Globus pallidus (tissue), 1 donor: ENCODE data around the gene SMIM1.

ENCODE experiments used
- DNase-seq: peaks from one replicate; pipeline ENCODE4 v3.0.0-alpha.2; 2015; ENCODE audit warnings: low spot score

The SMIM1 gene

DNA sequence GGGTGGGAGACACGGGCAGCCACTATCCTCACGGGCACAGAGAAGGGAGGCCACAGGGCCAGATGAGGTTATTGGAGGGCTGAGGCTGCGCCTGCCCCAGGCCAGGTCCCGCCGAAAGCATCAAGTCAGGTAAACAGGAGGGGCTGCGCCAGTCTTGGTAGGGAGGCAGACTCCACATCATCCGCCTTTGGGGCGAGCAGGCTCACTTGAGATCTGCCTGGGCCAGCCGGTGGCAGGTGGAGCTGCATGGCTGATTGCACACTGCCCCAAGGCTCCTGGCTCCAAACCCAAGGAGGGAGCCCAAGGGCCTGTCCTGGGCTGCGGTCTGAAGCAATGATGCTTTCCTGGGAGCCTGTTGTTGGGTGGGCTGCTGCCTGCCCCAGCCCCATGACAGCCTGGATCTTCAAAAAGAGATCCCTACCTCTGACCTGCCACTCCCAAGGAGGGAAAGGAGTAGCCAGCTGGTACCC, 4.6 kb downstream of the SMIM1 start:
- DNase-seq, result no peak

DNA sequence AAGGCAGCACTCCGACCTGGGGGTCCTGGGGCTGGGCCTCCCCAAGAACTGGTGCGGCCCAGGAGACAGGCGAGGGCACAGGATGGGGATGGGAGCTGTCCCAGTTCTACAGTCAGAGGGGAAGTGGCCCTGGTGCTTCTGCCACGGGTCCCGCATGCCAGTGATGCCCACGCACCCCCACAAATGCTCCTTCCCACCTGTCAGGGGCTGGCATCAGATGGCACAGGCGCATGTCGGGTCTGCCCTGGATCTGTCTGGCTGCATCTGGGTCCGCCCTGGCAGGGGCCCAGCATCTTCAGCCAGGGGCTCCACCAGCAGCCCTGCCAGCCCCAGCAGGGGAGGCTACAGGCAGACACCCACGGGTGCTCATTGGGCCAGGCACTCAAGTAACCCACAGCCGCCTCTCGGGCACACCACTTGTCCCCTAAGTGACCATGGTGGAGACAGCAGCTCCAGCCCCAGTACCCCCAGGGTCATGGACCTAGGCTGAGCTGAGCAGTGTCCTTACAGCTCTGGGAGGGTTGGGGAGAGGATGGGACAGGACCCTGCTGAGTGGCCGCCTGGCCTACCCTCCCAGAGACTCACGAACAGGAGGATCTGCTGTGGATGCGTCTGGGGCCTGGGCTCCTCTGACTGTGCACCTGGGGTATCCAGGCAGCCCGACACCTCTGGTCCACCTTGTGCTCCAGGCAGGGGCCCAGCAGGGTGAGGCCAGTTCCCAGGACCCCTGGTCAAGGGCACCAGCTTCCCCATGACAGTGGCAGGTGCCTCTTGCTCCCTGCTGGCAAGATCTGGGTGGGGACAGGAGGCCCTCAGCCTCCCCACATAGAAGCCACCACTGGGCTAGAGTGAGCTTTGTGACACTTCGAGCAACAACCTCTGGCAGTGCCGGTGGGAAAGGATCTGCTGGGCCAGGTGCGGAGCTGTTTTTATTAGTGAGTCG, 5.4 kb downstream of the SMIM1 start:
- no peak for DNase-seq

DNA sequence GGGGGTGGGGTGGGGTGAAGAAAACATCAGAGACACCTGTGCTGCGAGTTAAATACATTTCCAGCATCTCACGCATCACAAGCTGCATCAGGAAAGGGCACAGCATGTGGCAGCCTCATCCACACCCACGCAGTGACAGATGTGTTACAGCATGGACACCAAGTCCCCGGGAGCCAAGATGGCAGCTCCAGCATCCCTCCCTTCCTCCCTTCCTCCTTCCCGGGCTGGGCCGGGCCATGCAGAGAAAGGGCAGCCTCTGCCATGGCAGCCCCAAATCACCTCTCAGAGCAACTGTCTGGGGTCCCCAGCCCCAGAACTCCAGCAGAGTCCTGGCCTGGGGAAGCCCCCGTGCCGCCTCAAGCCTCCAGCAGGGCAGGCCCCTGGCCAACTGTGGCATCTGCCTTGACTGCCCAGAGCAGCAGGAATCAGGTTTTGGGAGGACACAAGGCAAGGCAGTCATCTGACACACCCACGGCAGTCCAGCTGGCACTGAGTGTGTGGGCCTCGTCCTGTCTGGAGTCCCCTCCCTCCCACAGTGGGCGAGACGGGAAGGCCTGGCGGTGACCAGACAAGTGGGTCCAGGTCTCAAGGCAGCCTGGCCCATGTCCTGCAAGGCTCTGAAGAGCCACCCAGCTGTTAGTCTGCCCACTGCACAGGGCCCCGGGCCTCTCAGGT, 6.2 kb downstream of the SMIM1 start:
- DNase-seq, result no peak

DNA sequence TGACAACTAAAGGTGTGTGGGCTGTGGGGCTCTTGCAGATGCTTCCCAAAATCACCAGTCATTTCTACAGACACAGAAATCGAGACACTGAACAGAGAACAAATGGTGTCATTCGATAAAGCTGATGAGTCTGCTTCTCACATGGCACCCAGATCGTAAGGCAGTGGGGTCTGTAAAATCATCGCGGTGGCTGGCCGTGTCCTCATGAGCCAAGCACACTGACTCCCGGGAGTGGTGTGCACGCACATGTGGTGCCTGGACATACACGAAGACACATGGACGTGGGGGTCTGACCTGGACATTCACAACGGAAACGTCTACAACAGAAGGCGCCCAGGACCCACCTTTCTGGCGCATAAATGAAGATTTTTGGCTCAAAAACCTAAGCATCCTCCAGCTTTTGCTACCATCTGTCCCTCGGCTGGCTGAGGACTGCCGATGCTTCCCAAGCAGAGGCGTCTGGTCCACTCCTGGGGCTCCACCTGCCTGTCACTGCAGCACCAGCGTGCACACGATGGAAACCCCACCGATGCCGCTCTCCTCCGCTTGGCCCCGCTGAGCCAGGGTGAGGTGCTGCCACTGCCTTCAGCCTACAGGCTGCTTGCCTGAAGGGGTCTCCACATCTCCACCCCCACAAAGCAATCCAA, 6.8 kb downstream of the SMIM1 start:
- no peak for DNase-seq

DNA sequence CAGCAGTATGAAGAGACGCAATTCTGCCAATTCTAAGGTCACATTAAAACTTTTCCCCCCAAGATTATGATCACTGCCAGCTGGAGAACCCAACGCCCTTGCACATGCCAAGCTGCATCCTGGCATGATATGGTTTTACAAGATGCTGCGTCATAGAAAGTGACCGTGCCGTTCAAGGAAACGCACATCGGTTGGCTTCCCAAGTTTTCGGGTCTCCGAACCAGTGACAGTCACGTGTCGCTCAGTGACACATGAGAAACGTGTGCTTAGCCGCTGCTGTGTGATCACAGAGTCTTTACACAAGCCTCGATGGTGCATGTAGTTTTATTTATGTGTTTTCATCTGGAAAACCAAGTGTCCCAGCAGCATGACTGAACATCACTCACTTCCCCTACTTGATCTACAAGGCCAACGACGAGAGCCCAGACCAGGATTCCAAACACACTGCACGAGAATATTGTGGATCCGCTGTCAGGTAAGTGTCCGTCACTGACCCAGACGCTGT, 7.4 kb downstream of the SMIM1 start:
- no peak for DNase-seq

DNA sequence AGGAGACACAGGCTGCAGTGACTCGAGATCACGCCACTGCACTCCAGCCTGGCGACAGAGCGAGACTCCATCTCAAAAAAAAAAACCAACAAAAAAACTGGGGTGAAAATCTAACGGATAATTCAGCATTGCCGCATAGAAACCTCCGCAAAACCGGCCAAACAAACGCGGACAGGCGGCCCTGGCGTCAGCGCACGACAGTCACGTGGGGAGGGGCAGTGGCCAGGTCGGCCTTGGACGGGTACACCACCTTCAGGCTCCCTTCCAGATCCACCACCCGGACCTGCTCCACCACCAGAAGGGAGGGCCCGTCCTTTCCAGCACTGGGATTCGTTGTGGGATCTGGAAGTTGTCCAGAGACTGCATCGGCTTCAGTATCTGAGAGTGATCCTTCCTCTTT, 8.4 kb downstream of the SMIM1 start:
- no peak for DNase-seq

DNA sequence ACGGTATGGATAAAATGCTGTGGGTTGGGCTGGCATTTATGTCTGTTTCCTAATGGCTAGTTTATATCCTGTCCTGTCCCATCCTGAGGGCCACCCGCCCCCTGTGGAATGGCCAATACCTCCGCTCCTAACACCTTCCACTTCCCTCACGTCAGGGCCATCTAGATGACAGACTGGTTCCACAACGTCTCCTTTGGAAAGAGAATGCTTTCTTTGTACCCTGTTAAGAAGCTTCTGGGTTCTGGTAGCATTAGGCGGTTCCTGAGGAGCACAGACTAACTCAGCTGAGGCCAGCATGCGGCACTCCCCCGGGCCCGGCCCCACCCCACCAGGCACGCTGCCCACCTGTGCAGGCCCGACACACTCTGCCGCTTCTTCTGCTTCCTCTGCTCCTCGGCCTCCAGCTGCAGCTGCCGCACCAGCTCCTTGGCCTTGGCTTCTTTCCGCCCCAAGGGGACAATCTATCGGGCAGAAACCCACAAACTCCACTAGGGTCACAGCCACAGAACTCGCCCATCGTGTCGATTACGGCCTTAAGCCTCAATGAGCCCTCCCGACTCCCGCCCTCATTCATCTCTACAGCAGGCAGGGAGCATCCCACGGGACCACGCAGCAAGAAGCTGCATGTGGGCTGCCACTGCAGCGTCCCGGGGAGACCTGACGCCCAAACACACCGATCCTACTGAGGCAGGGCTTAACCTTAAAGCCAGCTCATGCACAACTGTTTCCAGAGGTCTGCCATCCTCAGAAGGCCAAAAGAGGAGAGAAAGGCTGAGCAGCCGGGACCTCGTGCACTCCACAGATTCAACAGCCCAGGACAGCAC, 11.3 kb downstream of the SMIM1 start:
- no peak for DNase-seq

DNA sequence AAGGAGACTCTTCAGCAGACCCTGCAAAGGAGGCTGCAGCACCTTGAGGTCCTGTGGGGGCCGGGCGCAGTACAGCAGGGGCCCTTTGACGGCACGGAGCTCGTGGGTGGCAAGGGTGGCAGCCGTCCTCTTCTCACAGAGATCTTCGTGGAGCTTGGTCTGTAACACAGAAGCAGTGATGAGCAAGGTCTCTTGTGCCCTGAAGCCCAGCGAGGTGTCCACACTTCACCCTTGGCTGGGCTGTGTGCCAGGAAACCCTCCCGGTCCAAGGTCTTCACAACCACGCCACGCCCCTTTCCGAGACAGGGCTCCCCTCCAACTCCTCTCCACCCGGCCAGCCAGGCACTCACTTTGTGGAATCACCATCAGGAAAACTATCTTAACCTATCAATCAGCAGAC, 12.5 kb downstream of the SMIM1 start:
- no peak for DNase-seq

DNA sequence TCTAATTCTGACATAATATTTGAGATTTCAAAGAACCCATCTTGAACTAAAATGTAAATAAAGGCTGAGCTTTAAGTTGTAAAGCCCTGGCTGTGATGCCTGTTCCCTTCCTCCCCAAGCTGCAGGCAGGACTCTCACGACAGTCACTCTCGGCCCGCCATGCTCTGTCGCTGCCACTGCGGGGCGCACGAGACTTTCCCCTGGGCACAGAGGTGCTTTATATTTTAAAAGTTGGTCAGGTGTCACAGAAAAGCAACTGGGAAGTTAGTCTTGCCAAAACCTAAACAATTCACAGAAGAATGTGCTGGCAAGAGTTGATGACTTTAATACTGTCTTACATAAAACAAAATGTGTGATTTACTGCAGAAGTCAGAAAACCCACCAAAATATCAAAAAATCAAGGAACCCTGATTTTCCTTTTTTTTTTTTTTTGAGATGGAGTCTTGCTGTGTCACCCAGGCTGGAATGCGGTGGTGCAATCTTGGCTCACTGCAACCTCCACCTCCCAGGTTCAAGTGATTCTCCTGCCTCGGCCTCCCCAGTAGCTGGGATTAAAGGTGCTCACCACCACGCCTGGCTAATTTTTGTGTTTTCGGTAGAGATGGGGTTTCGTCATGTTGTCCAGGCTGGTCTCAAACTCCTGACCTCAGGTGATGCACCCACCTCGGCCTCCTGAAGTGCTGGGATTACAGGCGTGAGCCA, 13.1 kb downstream of the SMIM1 start:
- no peak for DNase-seq

DNA sequence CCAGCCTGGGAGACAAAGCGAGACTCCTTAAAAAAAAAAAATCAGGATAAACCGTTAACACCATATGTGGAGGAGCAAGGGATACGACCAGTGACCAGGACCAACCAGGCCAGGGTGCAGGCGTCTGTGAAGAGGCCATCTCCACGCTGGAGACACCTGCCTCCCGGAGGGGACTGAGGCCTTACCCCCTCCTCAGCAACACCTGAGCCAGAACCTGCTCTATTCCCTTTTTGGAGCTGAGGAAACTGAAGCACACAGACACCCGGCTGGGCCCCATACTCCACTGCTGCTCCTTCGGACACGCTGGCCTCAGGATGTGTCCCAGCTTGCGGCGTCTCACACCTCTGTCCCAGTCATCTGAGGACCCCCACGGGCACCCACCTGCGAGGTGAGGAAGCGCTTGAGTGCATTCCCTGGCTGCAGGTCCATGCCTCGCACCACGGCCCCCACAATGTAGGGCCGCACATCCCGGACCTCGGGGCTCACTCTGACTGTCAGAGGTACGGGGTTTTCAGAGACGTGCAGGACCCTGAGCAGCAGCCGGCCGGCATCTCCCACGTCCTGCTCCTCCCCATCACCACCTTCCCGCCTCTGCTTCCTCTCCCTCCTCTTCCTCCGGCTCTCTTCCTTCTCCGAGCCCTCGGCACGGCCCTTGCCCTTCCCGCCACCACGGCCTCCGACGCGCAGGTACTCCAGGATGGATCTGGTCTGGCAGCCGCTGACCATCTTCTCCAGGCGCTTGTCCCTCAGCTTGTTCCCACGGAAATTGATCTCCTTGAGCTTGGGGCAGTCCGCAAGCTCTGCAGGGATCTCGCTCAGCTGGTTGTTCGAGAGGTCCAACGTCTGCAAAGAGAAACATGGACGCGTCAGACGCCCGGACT, 14.2 kb downstream of the SMIM1 start:
- DNase-seq, result no peak

DNA sequence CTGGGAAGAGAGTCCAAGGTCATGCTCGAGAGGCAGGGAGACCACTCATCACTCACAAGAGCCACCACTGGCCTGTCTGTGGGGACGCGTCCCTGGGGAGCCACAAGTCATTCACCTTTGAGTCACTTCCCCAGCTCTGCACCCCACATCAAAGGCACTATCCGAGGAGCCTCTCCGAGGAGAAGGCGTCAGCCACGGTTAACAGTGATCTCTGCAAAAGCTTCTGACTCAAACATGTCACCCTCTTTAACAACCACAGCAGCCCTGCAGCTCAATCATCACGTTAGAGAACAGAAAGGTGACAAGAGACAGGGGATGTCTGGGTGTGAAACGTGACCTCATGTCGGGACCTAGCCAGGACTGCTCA, 14.8 kb downstream of the SMIM1 start:
- DNase-seq, result no peak

DNA sequence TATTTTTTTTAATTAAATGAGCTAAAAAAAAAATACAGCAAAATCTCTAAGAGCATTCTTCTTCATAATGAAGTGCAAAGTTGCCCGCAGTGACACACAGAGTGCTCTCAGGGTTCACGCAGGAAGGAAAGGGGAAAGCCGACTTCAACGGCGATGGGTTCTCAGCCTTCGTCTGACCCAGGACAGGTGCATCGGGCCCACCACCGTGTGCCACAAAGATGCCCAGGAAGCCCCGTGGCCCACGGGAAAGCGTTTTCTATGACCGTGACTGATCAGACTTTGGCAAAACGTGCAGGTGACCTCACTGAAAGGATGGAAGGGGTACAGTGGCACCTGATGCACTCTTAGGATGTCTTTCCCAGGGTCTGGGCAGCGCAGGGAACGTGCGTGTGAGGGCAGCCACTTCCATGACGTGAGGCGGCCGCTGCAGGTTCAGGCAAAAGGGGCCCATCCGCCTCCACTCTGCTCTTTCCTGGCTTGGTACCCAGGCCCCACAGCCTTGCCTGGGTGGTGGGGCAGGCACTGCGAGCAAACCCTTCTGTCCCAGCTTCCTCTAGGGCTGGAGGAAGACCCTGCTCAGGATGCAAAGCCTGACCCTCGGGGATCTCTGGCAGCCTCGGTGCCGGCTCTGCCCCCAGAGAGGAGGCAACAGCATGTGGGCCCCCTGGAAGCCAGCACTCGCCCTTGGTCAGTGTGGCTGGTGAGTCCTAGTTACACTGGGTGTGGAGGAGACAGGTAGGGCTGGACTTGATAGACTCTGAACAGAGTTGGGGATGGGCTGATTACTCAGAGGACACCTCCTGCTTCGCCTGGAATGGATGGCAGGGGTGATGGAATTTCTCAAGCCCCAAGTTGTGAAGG, 15.4 kb downstream of the SMIM1 start:
- no peak for DNase-seq

DNA sequence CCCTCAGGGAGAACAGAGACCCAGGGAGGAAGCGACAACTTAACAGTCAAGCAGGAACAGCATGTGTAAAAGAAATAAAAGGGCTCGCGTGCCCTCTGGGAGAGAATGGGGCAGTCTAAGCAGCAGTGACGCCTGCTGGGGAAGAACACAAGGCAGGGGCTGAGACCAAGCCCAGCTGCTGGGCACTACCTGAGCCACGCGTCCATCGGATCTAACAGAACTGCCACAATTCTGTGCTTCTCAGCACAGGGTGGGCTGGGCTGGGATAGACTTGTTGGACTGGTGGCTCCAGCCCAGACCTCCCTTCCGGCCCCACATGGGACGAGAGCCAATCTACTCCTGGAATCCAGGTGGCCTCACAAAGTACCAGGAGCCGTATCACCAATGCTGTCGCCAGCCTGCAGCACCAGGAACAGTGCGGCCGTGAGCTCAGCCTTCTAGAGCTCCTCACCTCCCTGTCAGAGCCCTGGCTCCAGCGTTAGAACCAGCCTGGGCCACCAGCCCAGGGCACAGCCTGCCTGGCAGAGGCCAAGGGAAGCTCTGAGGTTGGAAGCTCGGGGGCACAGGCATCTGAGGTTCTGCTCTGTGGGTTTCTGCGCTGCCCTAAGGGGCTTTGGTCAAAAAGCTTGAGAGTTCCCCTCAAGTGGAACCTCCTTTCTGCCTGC, 16.3 kb downstream of the SMIM1 start:
- no peak for DNase-seq

DNA sequence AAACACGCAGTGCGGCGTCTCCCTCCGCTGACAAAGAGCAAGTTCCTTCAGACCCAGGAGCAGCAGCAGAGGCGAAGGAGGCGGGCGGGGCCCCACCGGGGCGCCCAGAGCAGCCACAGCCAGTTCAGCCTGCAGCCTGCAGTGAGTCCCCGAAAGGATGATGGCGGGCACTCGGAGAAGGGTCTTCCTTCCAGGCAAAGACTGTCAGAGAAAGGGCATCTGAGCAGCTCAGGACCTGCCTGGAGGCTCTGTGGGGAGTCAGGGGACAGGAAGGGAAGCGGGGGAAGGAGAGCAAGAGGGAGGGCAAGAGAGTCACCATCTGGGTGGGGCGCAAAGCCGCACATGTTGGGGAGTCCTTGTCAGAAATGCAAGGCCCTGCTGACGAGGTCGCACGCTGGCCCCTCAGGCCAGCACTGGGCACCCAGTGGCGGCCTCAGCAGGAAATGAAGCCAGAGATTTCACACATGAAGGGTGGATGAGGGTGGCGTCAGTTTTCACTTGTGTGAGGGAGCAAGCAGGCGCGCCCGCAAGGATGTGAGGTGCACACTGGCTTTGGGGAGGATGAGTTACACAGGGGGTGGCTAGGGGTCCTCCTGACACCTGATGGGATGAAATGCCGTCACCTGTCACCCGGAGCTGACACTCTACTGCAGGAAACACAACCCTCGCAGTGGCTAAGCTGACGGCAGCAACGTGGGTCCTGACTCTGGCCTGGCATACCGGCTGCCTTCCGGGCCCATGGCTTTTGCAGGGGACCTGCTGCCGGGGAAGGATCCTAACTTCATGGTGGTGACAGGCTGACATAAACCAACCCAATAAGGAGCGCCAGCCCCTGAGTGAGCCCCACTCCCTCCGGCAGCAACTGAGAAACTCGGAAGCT, 17.1 kb downstream of the SMIM1 start:
- no peak for DNase-seq

DNA sequence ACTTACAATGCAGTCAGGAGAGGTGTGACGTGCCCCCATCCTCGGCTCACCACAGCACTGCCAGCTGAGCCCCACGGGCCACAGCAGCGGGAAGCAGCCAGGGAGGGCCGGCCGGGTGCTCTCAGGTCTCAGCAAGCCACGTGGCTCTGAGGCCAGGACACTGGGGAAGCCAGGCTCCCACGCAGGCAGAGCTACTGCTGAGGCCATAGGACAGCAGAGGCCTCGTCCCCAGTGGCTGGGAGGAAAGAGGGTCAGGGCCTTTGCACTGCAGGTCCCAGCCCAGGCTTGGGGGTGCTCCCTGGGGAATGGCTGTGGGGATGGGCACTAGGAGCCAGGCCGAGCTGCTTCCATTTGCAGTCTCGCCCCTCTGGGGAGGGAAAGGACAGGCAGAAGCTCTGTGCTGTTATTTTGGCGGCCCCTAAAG, 18.0 kb downstream of the SMIM1 start:
- DNase-seq, result no peak

DNA sequence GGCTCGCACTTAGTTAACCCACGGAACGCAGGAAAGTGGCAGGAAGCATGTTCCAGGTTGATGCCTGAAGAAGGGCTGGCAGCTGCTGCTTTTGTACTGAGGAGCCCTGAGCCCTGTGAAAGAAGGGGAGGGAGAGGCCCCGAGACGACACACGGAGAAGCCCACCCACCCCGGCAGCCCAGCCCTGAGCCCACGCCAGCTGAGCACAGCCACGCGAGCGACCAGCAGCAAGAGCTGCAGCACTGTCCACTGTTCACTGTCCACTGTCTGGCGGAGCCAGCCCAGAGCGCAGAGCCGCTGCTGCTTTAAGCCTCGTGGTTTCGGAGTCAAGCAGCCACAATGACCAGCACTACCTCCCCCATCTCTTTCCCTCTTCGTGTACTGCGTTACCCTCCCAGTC, 18.4 kb downstream of the SMIM1 start:
- no peak for DNase-seq

DNA sequence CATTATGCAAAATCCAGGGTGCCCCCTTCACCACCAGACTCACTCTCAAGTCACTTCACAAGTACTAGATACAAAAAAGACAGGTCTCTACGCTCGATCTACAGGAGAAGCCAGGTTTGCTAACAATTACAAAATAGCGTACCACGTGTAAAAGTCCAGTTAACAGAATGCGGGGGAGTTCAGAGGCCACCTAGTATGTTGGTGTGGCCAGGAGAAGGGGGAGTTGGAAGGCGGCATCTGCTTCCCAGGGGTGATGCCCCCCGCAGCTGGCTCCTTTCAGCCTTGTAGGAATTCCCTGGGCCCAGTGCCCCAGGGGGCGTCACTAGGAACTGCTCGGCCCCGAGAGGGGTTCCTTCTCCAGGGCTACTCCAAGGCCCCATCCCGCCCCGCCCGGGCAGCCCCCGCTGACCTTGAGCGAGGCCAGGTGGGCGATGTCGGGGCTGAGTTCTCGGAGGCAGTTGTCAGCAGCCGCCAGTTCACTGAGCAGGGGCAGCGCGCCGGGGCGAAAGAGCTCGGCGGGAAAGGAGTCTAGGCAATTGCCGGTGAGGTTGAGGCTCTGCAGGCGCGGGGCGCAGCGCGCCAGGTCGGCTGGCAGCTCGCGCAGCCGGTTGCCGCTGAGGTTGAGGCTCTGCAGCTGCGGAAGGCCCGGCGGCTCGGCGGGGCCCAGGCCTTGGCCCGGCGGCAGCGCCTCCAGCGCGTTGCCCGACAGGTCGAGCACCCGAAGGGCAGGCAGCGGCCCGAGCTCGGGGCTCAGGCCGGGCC, 23.1 kb downstream of the SMIM1 start:
- no peak for DNase-seq
